PC-9 (cell line): ENCODE data around the gene NQO2. TPM values are rescaled to one million over a fixed set of nuclear protein-coding genes. Genes with fewer than 3 reads are reported as not detected.
"Not testable (repeated sequence)": the region's sequence is repeated elsewhere in the genome, so short reads cannot be mapped to it uniquely, and the experiment has no call there.

ENCODE experiments used
- BruUV-seq: library from RNA; stranded (reverse); fragments of 400-500 nt; replicated peaks from 2 replicates; lab custom pipeline; 2021; lab: Mats Ljungman, UMichigan
- CTCF ChIA-PET: fragments of 300-600 bp; sonication (Branson Sonifier 250); formaldehyde crosslinking; loops from one replicate; lab custom pipeline; 2022; ENCODE audit warnings: antibody characterized with exemption; lab: Charles Lee
- POLR2A ChIA-PET: fragments of 300-600 bp; sonication (Branson Sonifier 250); formaldehyde crosslinking; loops from one replicate; lab custom pipeline; 2022; ENCODE audit warnings: antibody characterized with exemption; ENCODE audit not compliant: unreplicated experiment; lab: Charles Lee
- DNase-seq, 2 experiments: peaks; one replicate each; pipeline versions ENCODE4 v3.0.0 to v3.0.0-alpha.2; 2015 to 2022; ENCODE audit warnings: mixed read lengths in 1 of 2
- H2AFZ ChIP-seq: fragments of 200-600 bp; sonication (generic); 2 replicates; pipeline ENCODE4 v1.8.1; 2017; ENCODE audit warnings: antibody characterized with exemption
- H3F3A ChIP-seq: fragments of 200-600 bp; sonication (generic); 2 replicates; pipeline ENCODE4 v1.8.1; 2017; ENCODE audit warnings: antibody characterized with exemption, mild to moderate bottlenecking, low read depth; ENCODE audit not compliant: insufficient read depth
- H3K27ac ChIP-seq: fragments of 200-600 bp; sonication (generic); 2 replicates; pipeline ENCODE4 v1.6.1; 2016; ENCODE audit warnings: mixed run types
- H3K27me3 ChIP-seq: fragments of 200-600 bp; sonication (generic); 2 replicates; pipeline ENCODE4 v1.6.1; 2016; ENCODE audit warnings: low read depth, mixed run types; ENCODE audit not compliant: insufficient read depth
- H3K36me3 ChIP-seq: fragments of 200-600 bp; sonication (generic); 2 replicates; pipeline ENCODE4 v1.6.1; 2016; ENCODE audit warnings: low read depth, mixed run types
- H3K4me1 ChIP-seq: fragments of 200-600 bp; sonication (generic); replicated peaks from 2 replicates; pipeline ENCODE4 v1.6.1; 2016; ENCODE audit warnings: mixed run types; ENCODE audit not compliant: insufficient read depth
- H3K4me2 ChIP-seq: fragments of 200-600 bp; sonication (generic); 2 replicates; pipeline ENCODE4 v1.6.1; 2017; ENCODE audit warnings: mixed run types
- H3K4me3 ChIP-seq: fragments of 200-600 bp; sonication (generic); 2 replicates; pipeline ENCODE4 v1.6.1; 2016; ENCODE audit warnings: mixed run types
- H3K79me2 ChIP-seq: fragments of 200-600 bp; sonication (generic); 2 replicates; pipeline ENCODE4 v1.6.1; 2017; ENCODE audit warnings: low read depth, mixed run types
- H3K9me2 ChIP-seq: fragments of 200-600 bp; sonication (generic); 2 replicates; pipeline ENCODE4 v1.8.1; 2017; ENCODE audit warnings: mild to moderate bottlenecking; ENCODE audit not compliant: insufficient read depth
- H3K9me3 ChIP-seq: fragments of 200-600 bp; sonication (generic); 2 replicates; pipeline ENCODE4 v1.8.1; 2016; ENCODE audit warnings: low read depth; ENCODE audit not compliant: insufficient read depth
- H4K20me1 ChIP-seq: fragments of 200-600 bp; sonication (generic); 2 replicates; pipeline ENCODE4 v1.8.1; 2017; ENCODE audit not compliant: insufficient read depth
- CTCF ChIP-seq: fragments of 200-600 bp; sonication (generic); conservative IDR thresholded peaks from 2 replicates; pipeline ENCODE4 v1.6.1; 2017; ENCODE audit warnings: mixed run types, antibody characterized with exemption, mild to moderate bottlenecking, moderate library complexity
- EZH2 ChIP-seq: fragments of 200-600 bp; sonication (generic); IDR thresholded peaks from 2 replicates; pipeline ENCODE4 v1.8.0; 2017; ENCODE audit warnings: antibody characterized with exemption, low read depth
- intact Hi-C: fragments of 100-400 bp; cut with micrococcal nuclease; formaldehyde crosslinking; loops from one replicate; pipeline ENCODE4 v1.10.0; 2022; ENCODE audit not compliant: unreplicated experiment
- total RNA-seq: library from RNA; stranded (reverse); gene quantifications from 2 replicates; pipeline ENCODE4 v1.2.3, GENCODE V29; 2021

The NQO2 gene
- total RNA-seq, 1 experiment from 2014 or later, result 82.9 TPM

GRCh38 chr6:2998249-2998997, 1.3 kb upstream of the NQO2 start:
- BruUV-seq, H3K9me3 ChIP-seq, H3K36me3 ChIP-seq, DNase-seq, H3K27me3 ChIP-seq, H4K20me1 ChIP-seq, H3F3A ChIP-seq, H3K79me2 ChIP-seq, H3K9me2 ChIP-seq, POLR2A ChIA-PET: not testable (repeated sequence)
- peak; percentile 64 for TF ChIP-seq CTCF
- H3K4me2 ChIP-seq, result peak overlapping the region; percentile 88
- intact Hi-C loops, result loop anchor here (2.0 to 5.0 kb wide), 3 partner anchors 254 to 734 kb away; no protein-coding TSS in a partner anchor
- peak overlapping the region; percentile 64; the same call in 1 of the 2 replicates for H3K4me3 ChIP-seq
- peak overlapping the region; percentile 86; the same call in 1 of the 2 replicates for H2AFZ ChIP-seq
- peak overlapping the region; percentile 54 for H3K27ac ChIP-seq
- peaks cover 16% of the 10 kb centered on the region for H3K4me1 ChIP-seq
- CTCF ChIA-PET, result interaction anchor here (0.6 to 1.0 kb wide), 2 partner anchors 8 to 1016 kb away, joined by 4 to 9 read pairs; no protein-coding TSS in a partner anchor

- H3K27ac ChIP-seq, result peak overlapping the region; percentile 54
- no peaks in the 10 kb centered on the region for H3K36me3 ChIP-seq
- peak overlapping the region; percentile 86 for H2AFZ ChIP-seq
- H4K20me1 ChIP-seq, result no peaks in the 10 kb centered on the region
- no peak for TF ChIP-seq CTCF
- TF ChIP-seq EZH2, result no peak
- peaks cover 16% of the 10 kb centered on the region for H3K4me1 ChIP-seq
- H3K79me2 ChIP-seq, result peaks cover 5% of the 10 kb centered on the region; the same call in 1 of the 2 replicates
- peak overlapping the region; percentile 64 for H3K4me3 ChIP-seq
- H3K27me3 ChIP-seq, result no peaks in the 10 kb centered on the region
- intact Hi-C loops, result loop anchor here (1.0 to 5.0 kb wide), 4 partner anchors 54 to 733 kb away; no protein-coding TSS in a partner anchor
- peak in 1 of 2 experiments; percentile 50 for DNase-seq
- H3K9me3 ChIP-seq, result no peaks in the 10 kb centered on the region
- POLR2A ChIA-PET, result interaction anchor here (0.6 to 0.7 kb wide), 8 partner anchors 10 to 1009 kb away, joined by 3 to 21 read pairs (median 6); no protein-coding TSS in a partner anchor
- H3F3A ChIP-seq, result no peaks in the 10 kb centered on the region
- H3K9me2 ChIP-seq, result no peaks in the 10 kb centered on the region
- peak overlapping the region; percentile 88 for H3K4me2 ChIP-seq
- BruUV-seq, result no TSS peak
- CTCF ChIA-PET, result interaction anchor here (0.5 to 1.0 kb wide), 11 partner anchors 9 to 1016 kb away, joined by 3 to 11 read pairs (median 4); partner anchors contain the start of genes BPHL and RIPK1
These were observed 586 bp upstream of the NQO2 start for GRCh38 chr6:2998998-2999617.

GRCh38 chr6:3001146-3001772, 1.6 kb downstream of the NQO2 start:
- H4K20me1 ChIP-seq, result no peaks in the 10 kb centered on the region
- no peaks in the 10 kb centered on the region for H3K9me3 ChIP-seq
- no peaks in the 10 kb centered on the region for H3F3A ChIP-seq
- peak overlapping the region; percentile 44; the same call in 1 of the 2 replicates for H3K27ac ChIP-seq
- H3K4me3 ChIP-seq, result no peak overlapping the region
- DNase-seq, result no peak
- intact Hi-C loops, result loop anchor here (1.0 kb wide), 1 partner anchor 22 kb away; no protein-coding TSS in a partner anchor
- BruUV-seq, result no TSS peak
- H3K27me3 ChIP-seq, result no peaks in the 10 kb centered on the region
- H2AFZ ChIP-seq, result no peak overlapping the region
- no peaks in the 10 kb centered on the region for H3K36me3 ChIP-seq
- POLR2A ChIA-PET, result interaction anchor here (0.6 to 0.7 kb wide), 3 partner anchors 821 to 1137 kb away, joined by 5 to 10 read pairs (median 7); no protein-coding TSS in a partner anchor
- CTCF ChIA-PET, result interaction anchor here (0.7 to 2.0 kb wide), 7 partner anchors 11 to 210 kb away, joined by 3 to 11 read pairs (median 6); no protein-coding TSS in a partner anchor
- H3K79me2 ChIP-seq, result peaks cover 5% of the 10 kb centered on the region; the same call in 1 of the 2 replicates
- peaks cover 16% of the 10 kb centered on the region for H3K4me1 ChIP-seq
- H3K4me2 ChIP-seq, result peak overlapping the region; percentile 90; the same call in 1 of the 2 replicates
- TF ChIP-seq CTCF, result no peak
- TF ChIP-seq EZH2, result no peak
- H3K9me2 ChIP-seq, result no peaks in the 10 kb centered on the region
